ENCODE measurements around the gene ZDHHC11. TPM values are rescaled to one million over a fixed set of nuclear protein-coding genes. Genes with fewer than 3 reads are reported as not detected.
"Not testable (repeated sequence)": the region's sequence is repeated elsewhere in the genome, so short reads cannot be mapped to it uniquely, and the experiment has no call there.

The ZDHHC11 gene
- total RNA-seq, 6 donors from 2014 or later: 18.9 to 64.6 (median 27.5) TPM

GRCh38 chr5:784428-785177 lies 66.2 kb downstream of the ZDHHC11 start, which contains the start of gene ZDHHC11B:
ZDHHC11B (minus strand) TSS chr5:784729; CDS start chr5:766919, 17,810 bp downstream.
- Histone ChIP-seq H3K4me1 (peaks cover 3 to 28% (median 15%) of the 10 kb centered on the region in 4 donors), H3K27ac (peak within 1 kb of the TSS; percentile 41 to 67 (median 54)), H3K27me3 (peaks cover 0 to 18% (median 2%) of the 10 kb centered on the region in 4 donors), H3K4me3 (peak within 1 kb of the TSS; percentile 52 to 86 (median 64))
- H3K36me3 ChIP-seq, H3K9me3 ChIP-seq: not testable (repeated sequence)
- peak; percentile 96 to 97 for DNase-seq
- TF ChIP-seq POLR2A (IDR thresholded peaks at IDR 0.05): peak in 2 of 4 donors; percentile 46 to 61
- TF ChIP-seq POLR2AphosphoS5 (IDR thresholded peaks at IDR 0.05): peak in 1 of 2 donors; percentile 60
- peak; percentile 68 to 88 for ATAC-seq (ENCODE audit: low FRiP score in 2 of 2)
- 1 to 4% methylated on average over 8 to 89 of the region's 101 CpGs for WGBS, 2 donors

DNA sequence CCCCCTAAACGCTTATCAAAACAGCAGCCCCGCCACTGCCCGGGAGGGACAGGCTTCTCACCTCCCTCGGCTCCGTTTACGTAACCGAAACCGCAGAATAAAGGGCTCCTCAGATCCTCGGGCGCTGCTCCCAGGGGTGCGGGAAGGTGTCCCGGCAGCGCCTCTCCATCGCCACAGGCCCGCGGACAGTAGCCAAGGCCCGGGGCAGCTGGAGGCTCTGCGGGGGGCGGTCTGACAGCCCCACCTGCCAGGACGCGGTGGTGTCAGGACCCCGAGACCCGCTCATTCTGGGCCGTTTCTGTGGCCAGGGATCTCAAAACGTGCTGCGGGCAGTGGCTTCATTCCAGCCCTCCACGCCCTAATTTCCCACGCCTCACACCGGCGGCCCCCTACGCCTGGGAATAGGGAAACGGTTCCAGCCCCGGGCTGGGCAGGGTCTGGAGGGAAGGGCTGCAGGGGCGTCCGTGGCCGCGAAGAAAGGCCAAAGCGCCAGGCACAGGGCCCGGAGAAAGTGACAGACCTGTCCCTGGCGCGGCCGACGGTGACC lies 66.8 kb downstream of the ZDHHC11 start:
- H3K4me3 ChIP-seq: peak overlapping the region; percentile 52 to 86 (median 64)
- H3K4me1 ChIP-seq: peaks cover 3 to 28% (median 15%) of the 10 kb centered on the region in 4 donors
- peak; percentile 57 to 87 for DNase-seq
- peaks cover 0 to 18% (median 2%) of the 10 kb centered on the region in 4 donors for H3K27me3 ChIP-seq
- not testable (repeated sequence) for H3K36me3 ChIP-seq, H3K9me3 ChIP-seq
- peak overlapping the region; percentile 41 to 67 (median 54) for H3K27ac ChIP-seq
- WGBS, 2 donors: 0% methylated on average over 43 of the region's 43 CpGs; no CpG with 5 or more reads in 1 of the 2 donors
- peak in 1 of 2 donors; percentile 32 for ATAC-seq (ENCODE audit: low FRiP score in 2 of 2)

GRCh38 chr5:783049-783802 lies 67.6 kb downstream of the ZDHHC11 start:
- Histone ChIP-seq H3K4me1 (peaks cover 3 to 28% (median 15%) of the 10 kb centered on the region in 4 donors), H3K27ac (peak overlapping the region in 2 of 4 donors; percentile 39 to 59), H3K27me3 (peaks cover 0 to 18% (median 2%) of the 10 kb centered on the region in 4 donors), H3K4me3 (peak overlapping the region in 3 of 4 donors; percentile 52 to 86 (median 67))
- DNase-seq (peak; percentile 82 to 87), ATAC-seq (ENCODE audit: low FRiP score in 2 of 2) (peak; percentile 71 to 73)
- H3K36me3 ChIP-seq, H3K9me3 ChIP-seq: not testable (repeated sequence)
- WGBS, 2 donors: 5% methylated on average over 28 of the region's 31 CpGs; no CpG with 5 or more reads in 1 of the 2 donors

GRCh38 chr5:782356-782755 lies 68.4 kb downstream of the ZDHHC11 start:
- Histone ChIP-seq H3K27me3 (peaks cover 0 to 18% (median 2%) of the 10 kb centered on the region in 4 donors), H3K4me1 (peaks cover 3 to 28% (median 15%) of the 10 kb centered on the region in 4 donors)
- H3K27ac ChIP-seq; H3K9me3 ChIP-seq; H3K36me3 ChIP-seq; DNase-seq; ATAC-seq (ENCODE audit: low FRiP score in 2 of 2); H3K4me3 ChIP-seq: not testable (repeated sequence)
- WGBS, 2 donors: no CpG with 5 or more reads among the region's 12 CpGs

GRCh38 chr5:780571-780970 lies 70.2 kb downstream of the ZDHHC11 start:
- peak; percentile 20 to 77 for DNase-seq
- Histone ChIP-seq H3K27me3 (peaks cover 0 to 18% (median 2%) of the 10 kb centered on the region in 4 donors), H3K4me1 (peaks cover 3 to 28% (median 15%) of the 10 kb centered on the region in 4 donors)
- H3K9me3 ChIP-seq; H3K4me3 ChIP-seq; H3K36me3 ChIP-seq; ATAC-seq (ENCODE audit: low FRiP score in 2 of 2); H3K27ac ChIP-seq: not testable (repeated sequence)
- WGBS, 2 donors: 87 to 92% methylated on average over 5 to 14 of the region's 17 CpGs

- peaks cover 0 to 12% (median 6%) of the 10 kb centered on the region in 4 donors for H3K4me1 ChIP-seq
- not testable (repeated sequence) for H3K9me3 ChIP-seq; ATAC-seq (ENCODE audit: low FRiP score in 2 of 2); H3K36me3 ChIP-seq; H3K27ac ChIP-seq; H3K27me3 ChIP-seq; H3K4me3 ChIP-seq
- WGBS, 2 donors: 87% methylated on average over 7 of the region's 9 CpGs; no CpG with 5 or more reads in 1 of the 2 donors
- peak in 1 of 2 donors; percentile 35 for DNase-seq
Measured at GRCh38 chr5:778967-779366, 71.8 kb downstream of the ZDHHC11 start.

DNA sequence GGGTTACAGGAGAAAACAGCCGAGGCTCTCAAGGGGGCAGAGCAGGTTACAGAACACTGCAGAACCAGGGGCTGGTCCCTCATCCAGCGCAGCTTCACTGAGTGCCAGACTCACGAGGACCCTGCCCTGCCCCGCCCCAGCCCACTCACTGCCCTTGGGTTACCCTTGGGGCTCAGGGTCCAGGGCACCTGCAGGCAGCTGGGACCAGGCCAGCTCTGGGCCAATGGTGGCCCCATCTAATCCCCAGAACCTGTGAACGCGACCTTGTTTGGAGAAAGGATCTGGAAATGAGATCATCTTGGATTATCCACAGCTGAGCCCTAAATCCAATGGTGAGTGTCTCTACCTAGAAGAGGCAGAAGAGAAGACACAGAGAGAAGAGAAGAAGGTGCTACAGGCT lies 72.4 kb downstream of the ZDHHC11 start:
- not testable (repeated sequence) for H3K27ac ChIP-seq; ATAC-seq (ENCODE audit: low FRiP score in 2 of 2); H3K4me3 ChIP-seq; H3K27me3 ChIP-seq; H3K9me3 ChIP-seq; H3K36me3 ChIP-seq; H3K4me1 ChIP-seq
- 100% methylated on average over 2 of the region's 6 CpGs; no CpG with 5 or more reads in 1 of the 2 donors for WGBS, 2 donors
- peak in 1 of 2 donors; percentile 40 for DNase-seq

- Histone ChIP-seq H3K4me3 (no peak overlapping the region), H3K9me3 (no peaks in the 10 kb centered on the region), H3K36me3 (no peaks in the 10 kb centered on the region), H3K27ac (no peak overlapping the region), H3K4me1 (no peaks in the 10 kb centered on the region), H3K27me3 (no peaks in the 10 kb centered on the region)
- DNase-seq: peak; percentile 22 to 86
- TF ChIP-seq POLR2A (IDR thresholded peaks at IDR 0.05) (no peak), EP300 (IDR thresholded peaks at IDR 0.05) (no peak), POLR2AphosphoS5 (IDR thresholded peaks at IDR 0.05) (no peak)
- TF ChIP-seq, protein P1, sequence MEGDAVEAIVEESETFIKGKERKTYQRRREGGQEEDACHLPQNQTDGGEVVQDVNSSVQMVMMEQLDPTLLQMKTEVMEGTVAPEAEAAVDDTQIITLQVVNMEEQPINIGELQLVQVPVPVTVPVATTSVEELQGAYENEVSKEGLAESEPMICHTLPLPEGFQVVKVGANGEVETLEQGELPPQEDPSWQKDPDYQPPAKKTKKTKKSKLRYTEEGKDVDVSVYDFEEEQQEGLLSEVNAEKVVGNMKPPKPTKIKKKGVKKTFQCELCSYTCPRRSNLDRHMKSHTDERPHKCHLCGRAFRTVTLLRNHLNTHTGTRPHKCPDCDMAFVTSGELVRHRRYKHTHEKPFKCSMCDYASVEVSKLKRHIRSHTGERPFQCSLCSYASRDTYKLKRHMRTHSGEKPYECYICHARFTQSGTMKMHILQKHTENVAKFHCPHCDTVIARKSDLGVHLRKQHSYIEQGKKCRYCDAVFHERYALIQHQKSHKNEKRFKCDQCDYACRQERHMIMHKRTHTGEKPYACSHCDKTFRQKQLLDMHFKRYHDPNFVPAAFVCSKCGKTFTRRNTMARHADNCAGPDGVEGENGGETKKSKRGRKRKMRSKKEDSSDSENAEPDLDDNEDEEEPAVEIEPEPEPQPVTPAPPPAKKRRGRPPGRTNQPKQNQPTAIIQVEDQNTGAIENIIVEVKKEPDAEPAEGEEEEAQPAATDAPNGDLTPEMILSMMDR (IDR thresholded peaks at IDR 0.05): no peak
- ATAC-seq (ENCODE audit: low FRiP score in 2 of 2): no peak
- 80 to 93% methylated on average over 7 to 36 of the region's 36 CpGs for WGBS, 2 donors
Measured at GRCh38 chr5:777756-778161, 73.0 kb downstream of the ZDHHC11 start.

Data from upper lobe of left lung (tissue), 6 donors.